Ovary (tissue), 9 donors: ENCODE results near the gene DDR1. TPM values are rescaled to one million over a fixed set of nuclear protein-coding genes. Genes with fewer than 3 reads are reported as not detected.

ENCODE experiments used
- DNase-seq, 5 donors: peaks; one replicate each; pipeline ENCODE4 v3.0.0-alpha.2; 2019 to 2020
- H3K27ac ChIP-seq, 2 donors: fragments of 200-600 bp; one replicate each; pipeline versions ENCODE4 v1.5.1 to v1.8.0; 2019 to 2022
- H3K27me3 ChIP-seq: fragments of 200-600 bp; one replicate; pipeline ENCODE4 v1.8.0; 2022
- H3K36me3 ChIP-seq: fragments of 200-600 bp; sonication (generic); one replicate; pipeline ENCODE4 v1.5.1; 2019
- H3K4me1 ChIP-seq: one replicate; pipeline ENCODE4 v1.8.1; 2013; ENCODE audit warnings: mild to moderate bottlenecking, moderate library complexity; ENCODE audit not compliant: insufficient read depth
- H3K4me3 ChIP-seq: fragments of 200-600 bp; sonication (generic); one replicate; pipeline ENCODE4 v1.5.1; 2017
- H3K9me3 ChIP-seq, 2 donors: fragments of 200-600 bp in 1 of 2; sonication (generic) in 1 of 2; one replicate each; pipeline versions ENCODE4 v1.5.1 to v1.8.1; 2013 to 2019; ENCODE audit warnings: mild to moderate bottlenecking in 1 of 2, moderate library complexity in 1 of 2
- EP300 ChIP-seq: sonication (generic); formaldehyde crosslinking; IDR thresholded peaks from one replicate; pipeline ENCODE4 v1.6.1; 2017; ENCODE audit warnings: antibody characterized with exemption
- POLR2A ChIP-seq: fragments of 450-650 bp; IDR thresholded peaks from one replicate; pipeline ENCODE4 v1.6.1; 2017; ENCODE audit warnings: antibody characterized with exemption, mild to moderate bottlenecking, moderate library complexity
- WGBS, 3 donors: extraction: QIAGEN DNeasy Blood & Tissue Kit in 1 of 3; methylation state at CpG; one replicate each; pipeline versions ENCODE4 v1.1.5 to v1.1.7; 2013 to 2017; 5-methylcytosine and 5-hydroxymethylcytosine counted together
- intact Hi-C, 4 donors: fragments of 100-400 bp; cut with DNase I; formaldehyde crosslinking; loops; one replicate each; pipeline versions ENCODE4 v1.11.0 to v1.15.1; 2022 to 2023
- polyA plus RNA-seq, 2 donors: library from polyadenylated mRNA; stranded (reverse); fragments of 200-250 nt in 1 of 2; fragments of 350-450 nt in 1 of 2; fragmentation: Illumina TruSeq in 1 of 2; extraction: RNeasy Lipid Tissue Mini Kit (QIAGEN cat#74804) in 1 of 2; gene quantifications; one replicate each; pipeline ENCODE4 v1.2.3, GENCODE V29; 2013 to 2014
- total RNA-seq, 7 donors: library from RNA; depleted of rRNA in 2 of 7; stranded (reverse); fragments of >200 nt in 2 of 7; fragmentation: NEBNext Ultra II Directional in 3 of 7; extraction: Animal tissue kit (Norgen Biotek cat#: 25700) in 3 of 7; gene quantifications; one replicate each; pipeline versions ENCODE4 v1.1.0 to v1.2.4, GENCODE V29; 2016 to 2023
- TF ChIP-seq, protein P1 (sequence below), 3 donors: fragments of 450-650 bp in 2 of 3; fragments of 200-600 bp in 1 of 3; IDR thresholded peaks; one replicate each; pipeline versions ENCODE4 v1.5.1 to v1.8.0; 2016 to 2022; ENCODE audit warnings: antibody characterized with exemption in 3 of 3, mild to moderate bottlenecking in 1 of 3
- donor health status: DM: no; HTN: no; CAD: no; lungs with moderate emphysema.
- donor health status: DM: no; HTN: no; CAD: no.
- donor health status: Bipolar disorder and iron deficiency.
- donor health status: DM: yes; HTN: yes; CAD: no.
- donor health status: DM: no; HTN: no; CAD: no.
- donor health status: DM: yes; HTN: yes; CAD: no.

DDR1 gene
- total and polyA plus RNA-seq, 9 donors, result 20.1 to 116 (median 64.5) TPM

GRCh38 chr6:30881392-30882203 is 2.7 kb upstream of the DDR1 start:
- TF ChIP-seq POLR2A, result no peak
- TF ChIP-seq, protein P1, sequence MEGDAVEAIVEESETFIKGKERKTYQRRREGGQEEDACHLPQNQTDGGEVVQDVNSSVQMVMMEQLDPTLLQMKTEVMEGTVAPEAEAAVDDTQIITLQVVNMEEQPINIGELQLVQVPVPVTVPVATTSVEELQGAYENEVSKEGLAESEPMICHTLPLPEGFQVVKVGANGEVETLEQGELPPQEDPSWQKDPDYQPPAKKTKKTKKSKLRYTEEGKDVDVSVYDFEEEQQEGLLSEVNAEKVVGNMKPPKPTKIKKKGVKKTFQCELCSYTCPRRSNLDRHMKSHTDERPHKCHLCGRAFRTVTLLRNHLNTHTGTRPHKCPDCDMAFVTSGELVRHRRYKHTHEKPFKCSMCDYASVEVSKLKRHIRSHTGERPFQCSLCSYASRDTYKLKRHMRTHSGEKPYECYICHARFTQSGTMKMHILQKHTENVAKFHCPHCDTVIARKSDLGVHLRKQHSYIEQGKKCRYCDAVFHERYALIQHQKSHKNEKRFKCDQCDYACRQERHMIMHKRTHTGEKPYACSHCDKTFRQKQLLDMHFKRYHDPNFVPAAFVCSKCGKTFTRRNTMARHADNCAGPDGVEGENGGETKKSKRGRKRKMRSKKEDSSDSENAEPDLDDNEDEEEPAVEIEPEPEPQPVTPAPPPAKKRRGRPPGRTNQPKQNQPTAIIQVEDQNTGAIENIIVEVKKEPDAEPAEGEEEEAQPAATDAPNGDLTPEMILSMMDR (IDR thresholded peaks at IDR 0.05), result no peak
- no peak for TF ChIP-seq EP300
- H3K4me1 ChIP-seq, result peaks cover 19% of the 10 kb centered on the region
- DNase-seq, result peak in 2 of 5 donors; percentile 56 to 58
- peak overlapping the region; percentile 39 to 97 for H3K27ac ChIP-seq
- H3K4me3 ChIP-seq, result no peak overlapping the region
- no peaks in the 10 kb centered on the region for H3K27me3 ChIP-seq
- WGBS, 3 donors, result 46 to 51% (median 49%) methylated on average over 14 of the region's 14 CpGs
- H3K9me3 ChIP-seq, result no peaks in the 10 kb centered on the region
- intact Hi-C loops, result loop anchor here in 3 of 4 donors (5.0 to 10.0 kb wide), 3 partner anchors 137 to 197 kb away; partner anchors contain the start of genes FLOT1 (in 3 of the 3), IER3 (in 3 of the 3) and PPP1R18 (in 2 of the 3)
- no peaks in the 10 kb centered on the region for H3K36me3 ChIP-seq

- intact Hi-C loops, result loop anchor here in 3 of 4 donors (5.0 to 10.0 kb wide), 3 partner anchors 137 to 197 kb away; partner anchors contain the start of genes FLOT1 (in 3 of the 3), IER3 (in 3 of the 3) and PPP1R18 (in 2 of the 3)
- Histone ChIP-seq H3K27ac (peak overlapping the region; percentile 87 to 97), H3K27me3 (no peaks in the 10 kb centered on the region), H3K4me3 (no peak overlapping the region), H3K4me1 (peaks cover 17% of the 10 kb centered on the region), H3K9me3 (no peaks in the 10 kb centered on the region), H3K36me3 (no peaks in the 10 kb centered on the region)
- peak in 3 of 5 donors; percentile 51 to 59 (median 51) for DNase-seq
- WGBS, 3 donors, result 25 to 36% (median 31%) methylated on average over 8 of the region's 8 CpGs
- TF ChIP-seq, protein P1 (IDR thresholded peaks at IDR 0.05), result no peak
- TF ChIP-seq POLR2A (no peak), EP300 (no peak)
Measured at GRCh38 chr6:30882204-30882758, 2.0 kb upstream of the DDR1 start.

DNA sequence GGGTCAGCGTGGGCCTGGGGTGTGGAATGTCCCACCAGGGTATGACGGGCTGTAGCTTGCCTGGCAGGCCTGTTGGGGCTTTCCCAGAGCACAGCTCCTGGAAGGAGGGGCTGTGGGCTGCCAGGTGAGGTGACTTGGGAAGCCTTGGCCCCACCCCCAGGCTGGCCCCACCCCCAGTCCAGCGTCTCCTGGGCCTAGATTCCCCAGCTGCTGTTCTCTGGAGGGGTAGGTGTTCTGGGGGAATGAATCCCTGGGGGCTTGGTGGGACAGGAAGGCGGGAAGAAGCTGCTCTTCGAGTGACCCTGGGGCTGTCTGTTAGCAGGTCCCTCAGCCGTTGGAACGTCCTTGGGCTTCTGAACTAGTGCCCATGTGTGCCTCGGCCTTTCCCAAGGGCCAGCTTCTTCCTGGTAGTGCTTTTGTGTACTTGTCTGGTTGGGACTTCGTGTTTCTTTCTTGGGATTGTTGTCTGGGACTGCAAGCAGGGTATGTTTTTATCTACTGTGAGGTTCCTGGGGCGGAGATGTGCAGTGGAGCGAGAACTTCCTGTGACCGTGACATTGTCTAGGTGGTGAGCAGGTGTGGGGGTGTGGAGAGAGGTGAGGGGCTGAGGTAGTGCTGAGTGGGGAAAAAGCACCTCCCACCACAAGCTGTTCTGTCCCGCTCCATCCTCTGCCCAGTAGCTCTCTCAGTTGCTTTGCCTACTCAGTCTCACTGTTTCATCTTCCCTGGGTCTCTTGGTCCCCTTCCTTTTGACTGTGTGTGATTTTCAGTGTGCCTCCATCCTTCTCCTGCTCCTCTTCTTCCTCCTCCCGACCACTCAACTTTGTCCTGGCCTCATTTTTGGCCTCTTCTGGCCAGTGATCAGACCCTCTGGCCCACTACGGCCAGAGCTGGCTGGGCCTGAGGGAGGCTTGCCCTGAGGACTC is 1.3 kb upstream of the DDR1 start:
- no peaks in the 10 kb centered on the region for H3K9me3 ChIP-seq
- H3K27me3 ChIP-seq, result no peaks in the 10 kb centered on the region
- H3K36me3 ChIP-seq, result no peaks in the 10 kb centered on the region
- H3K27ac ChIP-seq, result peak overlapping the region; percentile 87 to 97
- DNase-seq, result peak; percentile 56 to 65 (median 62)
- H3K4me1 ChIP-seq, result peaks cover 16% of the 10 kb centered on the region
- intact Hi-C loops, result loop anchor here in 3 of 4 donors (5.0 to 10.0 kb wide), 3 partner anchors 138 to 198 kb away; partner anchors contain the start of genes FLOT1 (in 3 of the 3), IER3 (in 3 of the 3) and PPP1R18 (in 2 of the 3)
- TF ChIP-seq, protein P1 (IDR thresholded peaks at IDR 0.05), result no peak
- TF ChIP-seq POLR2A, result no peak
- no peak for TF ChIP-seq EP300
- peak overlapping the region; percentile 82 for H3K4me3 ChIP-seq
- WGBS, 3 donors, result 53 to 63% (median 54%) methylated on average over 13 to 15 of the region's 15 CpGs
